ENCODE measurements around the gene DCUN1D2.

- TF ChIP-seq, protein P1, sequence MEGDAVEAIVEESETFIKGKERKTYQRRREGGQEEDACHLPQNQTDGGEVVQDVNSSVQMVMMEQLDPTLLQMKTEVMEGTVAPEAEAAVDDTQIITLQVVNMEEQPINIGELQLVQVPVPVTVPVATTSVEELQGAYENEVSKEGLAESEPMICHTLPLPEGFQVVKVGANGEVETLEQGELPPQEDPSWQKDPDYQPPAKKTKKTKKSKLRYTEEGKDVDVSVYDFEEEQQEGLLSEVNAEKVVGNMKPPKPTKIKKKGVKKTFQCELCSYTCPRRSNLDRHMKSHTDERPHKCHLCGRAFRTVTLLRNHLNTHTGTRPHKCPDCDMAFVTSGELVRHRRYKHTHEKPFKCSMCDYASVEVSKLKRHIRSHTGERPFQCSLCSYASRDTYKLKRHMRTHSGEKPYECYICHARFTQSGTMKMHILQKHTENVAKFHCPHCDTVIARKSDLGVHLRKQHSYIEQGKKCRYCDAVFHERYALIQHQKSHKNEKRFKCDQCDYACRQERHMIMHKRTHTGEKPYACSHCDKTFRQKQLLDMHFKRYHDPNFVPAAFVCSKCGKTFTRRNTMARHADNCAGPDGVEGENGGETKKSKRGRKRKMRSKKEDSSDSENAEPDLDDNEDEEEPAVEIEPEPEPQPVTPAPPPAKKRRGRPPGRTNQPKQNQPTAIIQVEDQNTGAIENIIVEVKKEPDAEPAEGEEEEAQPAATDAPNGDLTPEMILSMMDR (IDR thresholded peaks at IDR 0.05) = no peak
- TF ChIP-seq POLR2A (IDR thresholded peaks at IDR 0.05) = no peak
These were observed 42.9 kb downstream of the DCUN1D2 start for GRCh38 chr13:113447596-113447995.

All from transverse colon (tissue), 3 donors.